Chondrocyte (in vitro differentiated cells): Measurements from ENCODE around the gene BLCAP. TPM values are rescaled to one million over a fixed set of nuclear protein-coding genes. Genes with fewer than 3 reads are reported as not detected.
"Not testable (repeated sequence)": the region's sequence is repeated elsewhere in the genome, so short reads cannot be mapped to it uniquely, and the experiment has no call there.

Source experiments
- DNase-seq: peaks from one replicate; pipeline ENCODE4 v3.0.0; 2021; ENCODE audit warnings: mixed read lengths, low spot score
- H3K27ac Mint-ChIP-seq: one replicate; pipeline ENCODE4 v1.8.0; 2021; ENCODE audit warnings: mild to moderate bottlenecking, moderate library complexity, mixed read lengths; ENCODE audit not compliant: unreplicated experiment
- H3K27me3 Mint-ChIP-seq: 2 replicates; pipeline ENCODE4 v1.8.0; 2021; ENCODE audit warnings: low read depth, mixed read lengths
- H3K36me3 Mint-ChIP-seq: 2 replicates; pipeline ENCODE4 v1.8.0; 2021; ENCODE audit warnings: low read depth, mixed read lengths
- H3K4me1 Mint-ChIP-seq: 2 replicates; pipeline ENCODE4 v1.8.0; 2021; ENCODE audit warnings: low read depth, mild to moderate bottlenecking, mixed read lengths
- H3K4me3 Mint-ChIP-seq: one replicate; pipeline ENCODE4 v1.8.0; 2021; ENCODE audit warnings: mild to moderate bottlenecking, moderate library complexity, mixed read lengths; ENCODE audit not compliant: unreplicated experiment
- H3K9me3 Mint-ChIP-seq: 2 replicates; pipeline ENCODE4 v1.8.0; 2021; ENCODE audit warnings: low read depth, mixed read lengths
- total RNA-seq: library from RNA; stranded (reverse); gene quantifications from 3 replicates; pipeline ENCODE4 v1.2.1, GENCODE V29; 2021
- TF ChIP-seq, protein P1 (sequence below): fragments of 200-600 bp; sonication (generic); IDR thresholded peaks from 2 replicates; pipeline ENCODE4 v1.5.0; 2021; ENCODE audit warnings: antibody characterized with exemption, mild to moderate bottlenecking, moderate library complexity

Gene BLCAP
- total RNA-seq, 1 donor from 2014 or later = 56.6 TPM

DNA sequence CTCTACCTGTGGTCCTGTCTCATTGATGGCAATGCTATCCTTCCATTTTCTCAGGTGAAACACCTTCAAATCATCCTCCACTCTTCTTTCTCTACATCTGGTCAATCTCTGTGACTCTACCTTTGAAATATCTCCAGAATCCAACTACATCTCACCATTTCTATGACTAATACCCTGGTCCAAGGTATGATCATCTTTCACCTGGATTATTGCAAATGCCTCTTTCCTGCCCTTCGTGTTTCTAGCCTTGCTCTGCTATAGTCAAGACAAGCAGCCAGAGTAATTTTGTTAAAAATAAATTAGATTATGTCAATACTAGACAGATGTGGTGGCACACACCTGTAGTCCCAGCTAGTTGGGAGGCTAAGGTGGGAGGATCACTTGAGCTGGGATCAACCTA, 17.8 kb upstream of the BLCAP start:
- no peak overlapping the region for H3K27ac Mint-ChIP-seq
- no peak overlapping the region for H3K4me3 Mint-ChIP-seq
- H3K4me1 Mint-ChIP-seq = no peaks in the 10 kb centered on the region
- peaks cover 8% of the 10 kb centered on the region for H3K9me3 Mint-ChIP-seq
- DNase-seq = no peak
- TF ChIP-seq, protein P1, sequence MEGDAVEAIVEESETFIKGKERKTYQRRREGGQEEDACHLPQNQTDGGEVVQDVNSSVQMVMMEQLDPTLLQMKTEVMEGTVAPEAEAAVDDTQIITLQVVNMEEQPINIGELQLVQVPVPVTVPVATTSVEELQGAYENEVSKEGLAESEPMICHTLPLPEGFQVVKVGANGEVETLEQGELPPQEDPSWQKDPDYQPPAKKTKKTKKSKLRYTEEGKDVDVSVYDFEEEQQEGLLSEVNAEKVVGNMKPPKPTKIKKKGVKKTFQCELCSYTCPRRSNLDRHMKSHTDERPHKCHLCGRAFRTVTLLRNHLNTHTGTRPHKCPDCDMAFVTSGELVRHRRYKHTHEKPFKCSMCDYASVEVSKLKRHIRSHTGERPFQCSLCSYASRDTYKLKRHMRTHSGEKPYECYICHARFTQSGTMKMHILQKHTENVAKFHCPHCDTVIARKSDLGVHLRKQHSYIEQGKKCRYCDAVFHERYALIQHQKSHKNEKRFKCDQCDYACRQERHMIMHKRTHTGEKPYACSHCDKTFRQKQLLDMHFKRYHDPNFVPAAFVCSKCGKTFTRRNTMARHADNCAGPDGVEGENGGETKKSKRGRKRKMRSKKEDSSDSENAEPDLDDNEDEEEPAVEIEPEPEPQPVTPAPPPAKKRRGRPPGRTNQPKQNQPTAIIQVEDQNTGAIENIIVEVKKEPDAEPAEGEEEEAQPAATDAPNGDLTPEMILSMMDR = no peak
- H3K36me3 Mint-ChIP-seq = peaks cover 2% of the 10 kb centered on the region
- H3K27me3 Mint-ChIP-seq = peaks cover 3% of the 10 kb centered on the region

DNA sequence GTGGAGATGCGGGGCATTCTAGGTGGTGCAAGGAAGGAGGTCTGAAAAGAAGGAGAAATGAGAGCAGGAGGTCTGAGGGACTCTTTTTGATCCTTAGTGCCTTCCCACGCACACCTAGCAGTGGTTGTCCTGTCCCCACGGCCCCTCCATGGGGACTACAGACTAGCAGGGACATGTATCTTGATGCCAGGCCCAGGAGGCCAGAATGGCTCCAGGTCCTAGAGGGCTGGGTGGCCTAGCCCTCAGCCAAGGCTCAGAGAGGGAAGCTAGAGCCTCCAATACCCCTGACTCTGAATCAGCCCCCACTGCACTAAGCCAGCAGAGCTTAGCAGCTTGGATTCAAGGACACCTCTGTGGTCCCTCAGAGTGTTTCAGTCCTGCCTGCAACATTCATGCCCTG, 16.7 kb upstream of the BLCAP start:
- H3K36me3 Mint-ChIP-seq = no peaks in the 10 kb centered on the region
- H3K27ac Mint-ChIP-seq = no peak overlapping the region
- peaks cover 7% of the 10 kb centered on the region for H3K27me3 Mint-ChIP-seq
- no peak overlapping the region for H3K4me3 Mint-ChIP-seq
- DNase-seq = no peak
- H3K4me1 Mint-ChIP-seq = no peaks in the 10 kb centered on the region
- H3K9me3 Mint-ChIP-seq = peaks cover under 1% of the 10 kb centered on the region
- TF ChIP-seq, protein P1 = no peak

DNA sequence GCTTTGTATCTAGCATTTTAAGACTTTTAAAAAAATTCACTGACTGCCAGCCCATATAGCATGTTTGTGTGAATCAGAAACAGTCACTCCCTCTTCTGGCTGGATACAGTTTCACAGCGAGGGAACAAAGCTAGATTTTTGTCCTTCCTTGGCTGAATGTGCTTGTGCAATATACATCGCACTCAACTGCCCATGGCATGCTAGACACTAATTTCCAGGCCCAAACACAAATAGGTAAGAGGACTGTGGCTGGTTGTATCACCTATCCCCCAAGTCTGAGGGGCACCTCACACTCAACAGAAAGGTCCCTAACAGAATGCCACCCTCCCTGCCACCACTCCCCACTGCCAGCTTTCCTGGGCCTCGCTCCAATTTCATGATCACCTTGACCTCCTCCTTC, 16.2 kb upstream of the BLCAP start:
- TF ChIP-seq, protein P1 = peak; percentile 75
- Mint-ChIP-seq H3K9me3 (no peaks in the 10 kb centered on the region), H3K4me3 (no peak overlapping the region), H3K27me3 (peaks cover 7% of the 10 kb centered on the region), H3K36me3 (no peaks in the 10 kb centered on the region), H3K4me1 (no peaks in the 10 kb centered on the region), H3K27ac (no peak overlapping the region)
- no peak for DNase-seq

DNA sequence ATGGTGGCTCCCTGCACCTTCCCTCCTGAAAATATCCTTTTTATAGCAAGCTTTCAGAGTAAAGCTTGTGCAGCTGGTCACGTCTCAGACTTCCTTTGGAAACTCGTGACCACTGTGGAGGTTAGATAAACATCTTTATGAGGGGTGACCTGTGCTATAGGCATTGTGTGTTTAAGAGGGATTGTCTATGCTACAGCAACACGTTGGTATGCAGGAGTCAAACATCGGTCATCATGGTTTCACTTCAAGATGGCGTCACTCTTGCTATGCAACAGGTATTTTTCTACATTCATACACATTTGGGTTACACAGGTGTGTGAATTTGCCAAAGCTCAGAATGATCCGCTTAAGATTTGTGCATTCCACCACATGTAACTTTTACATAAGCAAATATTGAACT, 14.6 kb upstream of the BLCAP start:
- no peaks in the 10 kb centered on the region for H3K4me1 Mint-ChIP-seq
- TF ChIP-seq, protein P1 = no peak
- H3K27me3 Mint-ChIP-seq = peaks cover 9% of the 10 kb centered on the region
- no peak overlapping the region for H3K27ac Mint-ChIP-seq
- no peak overlapping the region for H3K4me3 Mint-ChIP-seq
- no peaks in the 10 kb centered on the region for H3K36me3 Mint-ChIP-seq
- DNase-seq = no peak
- H3K9me3 Mint-ChIP-seq = no peaks in the 10 kb centered on the region

DNA sequence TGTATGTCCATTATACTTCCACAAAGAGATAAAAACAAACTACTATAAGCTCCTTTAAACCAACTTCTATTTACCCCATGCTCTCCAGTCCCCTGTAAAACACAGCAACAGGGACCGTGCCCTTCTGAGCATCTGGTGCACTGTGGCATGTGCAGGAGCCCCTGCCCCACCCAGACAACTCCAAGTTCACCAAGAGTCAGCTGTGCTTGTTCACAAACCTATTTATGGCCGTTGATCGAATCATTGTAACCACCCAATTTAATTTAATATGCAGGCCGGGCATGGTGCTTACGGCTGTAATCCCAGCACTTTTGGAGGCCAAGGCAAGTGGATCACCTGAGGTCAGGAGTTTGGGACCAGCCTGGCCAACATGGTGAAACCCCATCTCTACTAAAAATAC, 13.7 kb upstream of the BLCAP start:
- H3K27me3 Mint-ChIP-seq = peaks cover 14% of the 10 kb centered on the region
- H3K4me1 Mint-ChIP-seq = no peaks in the 10 kb centered on the region
- no peak overlapping the region for H3K27ac Mint-ChIP-seq
- no peaks in the 10 kb centered on the region for H3K9me3 Mint-ChIP-seq
- H3K36me3 Mint-ChIP-seq = no peaks in the 10 kb centered on the region
- TF ChIP-seq, protein P1 = no peak
- no peak for DNase-seq
- H3K4me3 Mint-ChIP-seq = no peak overlapping the region

DNA sequence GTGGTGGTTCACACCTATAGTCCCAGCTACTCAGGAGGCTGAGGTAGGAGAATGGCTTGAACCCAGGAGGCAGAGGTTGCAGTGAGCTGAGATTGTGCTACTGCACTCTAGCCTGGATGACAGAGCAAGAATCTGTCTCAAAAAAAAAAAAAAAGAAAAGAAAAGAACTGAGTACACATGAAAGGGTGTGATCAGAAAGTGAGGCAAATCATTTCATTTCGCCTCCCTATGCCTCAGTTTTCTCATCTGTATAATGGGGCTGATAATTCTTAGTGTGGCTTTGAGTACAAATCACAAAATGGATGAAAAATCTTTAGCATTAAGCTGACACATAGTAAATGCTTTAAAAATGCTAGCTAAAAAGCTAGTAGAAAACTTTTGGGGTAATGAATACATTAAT, 13.2 kb upstream of the BLCAP start:
- not testable (repeated sequence) for H3K4me3 Mint-ChIP-seq, H3K27ac Mint-ChIP-seq, H3K9me3 Mint-ChIP-seq, H3K36me3 Mint-ChIP-seq, H3K4me1 Mint-ChIP-seq, DNase-seq
- H3K27me3 Mint-ChIP-seq = peaks cover 11% of the 10 kb centered on the region
